Adipocyte (in vitro differentiated cells): ENCODE data around the gene ZBP1.
A peak's percentile ranks its signal among the peaks of the same experiment; 100 is the strongest.

Experiments
- DNase-seq: peaks from one replicate; pipeline ENCODE4 v3.0.0-alpha.2; 2015; ENCODE audit warnings: low read depth
- H3K27me3 ChIP-seq: replicated peaks from 2 replicates; pipeline ENCODE4 v1.7.0; 2013; ENCODE audit warnings: mild to moderate bottlenecking, low read length, moderate library complexity; ENCODE audit not compliant: control insufficient read depth, insufficient read depth
- H3K36me3 ChIP-seq: 2 replicates; pipeline ENCODE4 v1.7.0; 2013; ENCODE audit warnings: low read length, mild to moderate bottlenecking, moderate library complexity; ENCODE audit not compliant: control insufficient read depth, insufficient read depth, severe bottlenecking
- H3K4me1 ChIP-seq: 2 replicates; pipeline ENCODE4 v1.7.0; 2013; ENCODE audit warnings: mild to moderate bottlenecking, low read length, moderate library complexity; ENCODE audit not compliant: control insufficient read depth, insufficient read depth
- H3K4me3 ChIP-seq: 2 replicates; pipeline ENCODE4 v1.7.0; 2013; ENCODE audit warnings: mild to moderate bottlenecking, low read length, moderate library complexity
- H3K9ac ChIP-seq: 2 replicates; pipeline ENCODE4 v1.7.0; 2013; ENCODE audit warnings: mild to moderate bottlenecking, low read length, moderate library complexity
- H3K9me3 ChIP-seq: 2 replicates; pipeline ENCODE4 v1.7.0; 2013; ENCODE audit warnings: mild to moderate bottlenecking, low read length, moderate library complexity; ENCODE audit not compliant: control insufficient read depth

ZBP1 gene

GRCh38 chr20:57584768-57585461 is 35.3 kb downstream of the ZBP1 start:
- Histone ChIP-seq H3K4me1 (peaks cover 48% of the 10 kb centered on the region), H3K36me3 (no peaks in the 10 kb centered on the region), H3K9ac (no peak overlapping the region), H3K27me3 (peaks cover 53% of the 10 kb centered on the region), H3K4me3 (no peak overlapping the region), H3K9me3 (peaks cover 22% of the 10 kb centered on the region)
- DNase-seq: no peak

GRCh38 chr20:57583289-57584257 is 36.7 kb downstream of the ZBP1 start:
- Histone ChIP-seq H3K9ac (peak overlapping the region; percentile 72), H3K27me3 (peaks cover 58% of the 10 kb centered on the region), H3K9me3 (peaks cover 22% of the 10 kb centered on the region), H3K36me3 (no peaks in the 10 kb centered on the region), H3K4me1 (peaks cover 53% of the 10 kb centered on the region), H3K4me3 (no peak overlapping the region)
- no peak for DNase-seq

- H3K27me3 ChIP-seq: peaks cover 60% of the 10 kb centered on the region
- peak; percentile 62 for DNase-seq
- H3K4me1 ChIP-seq: peaks cover 53% of the 10 kb centered on the region
These were observed 37.6 kb downstream of the ZBP1 start for GRCh38 chr20:57582432-57583288.

GRCh38 chr20:57582029-57582378 is 38.2 kb downstream of the ZBP1 start:
- H3K36me3 ChIP-seq: no peaks in the 10 kb centered on the region
- H3K4me1 ChIP-seq: peaks cover 53% of the 10 kb centered on the region
- H3K9me3 ChIP-seq: peaks cover 9% of the 10 kb centered on the region
- no peak for DNase-seq
- H3K9ac ChIP-seq: peak overlapping the region; percentile 72
- H3K4me3 ChIP-seq: no peak overlapping the region
- H3K27me3 ChIP-seq: peaks cover 58% of the 10 kb centered on the region

More at GRCh38 chr20:57582432-57583288, 37.6 kb downstream of the ZBP1 start:
- Histone ChIP-seq H3K4me3 (no peak overlapping the region), H3K9me3 (peaks cover 16% of the 10 kb centered on the region), H3K9ac (peak overlapping the region; percentile 72), H3K36me3 (no peaks in the 10 kb centered on the region)

GRCh38 chr20:57581202-57582028 is 38.8 kb downstream of the ZBP1 start:
- peaks cover 58% of the 10 kb centered on the region for H3K27me3 ChIP-seq
- peaks cover 51% of the 10 kb centered on the region for H3K4me1 ChIP-seq
- no peaks in the 10 kb centered on the region for H3K36me3 ChIP-seq
- peak overlapping the region; percentile 78 for H3K9ac ChIP-seq
- peaks cover 8% of the 10 kb centered on the region for H3K9me3 ChIP-seq
- DNase-seq: no peak
- H3K4me3 ChIP-seq: peak overlapping the region; percentile 63

- H3K4me3 ChIP-seq: peak overlapping the region; percentile 63
- H3K27me3 ChIP-seq: peaks cover 63% of the 10 kb centered on the region
- H3K9ac ChIP-seq: peak overlapping the region; percentile 78
- H3K4me1 ChIP-seq: peaks cover 46% of the 10 kb centered on the region
- H3K9me3 ChIP-seq: peaks cover 13% of the 10 kb centered on the region
- H3K36me3 ChIP-seq: no peaks in the 10 kb centered on the region
- no peak for DNase-seq
These were observed 39.6 kb downstream of the ZBP1 start for GRCh38 chr20:57580478-57581201.

- Histone ChIP-seq H3K4me1 (peaks cover 39% of the 10 kb centered on the region), H3K4me3 (peak overlapping the region; percentile 63), H3K9ac (peak overlapping the region; percentile 78), H3K36me3 (no peaks in the 10 kb centered on the region), H3K27me3 (peaks cover 66% of the 10 kb centered on the region), H3K9me3 (peaks cover 14% of the 10 kb centered on the region)
- DNase-seq: no peak
These were observed 40.3 kb downstream of the ZBP1 start for GRCh38 chr20:57579898-57580447.

GRCh38 chr20:57579331-57579897 is 40.8 kb downstream of the ZBP1 start:
- peaks cover 38% of the 10 kb centered on the region for H3K4me1 ChIP-seq
- H3K9ac ChIP-seq: no peak overlapping the region
- H3K4me3 ChIP-seq: no peak overlapping the region
- H3K27me3 ChIP-seq: peaks cover 68% of the 10 kb centered on the region
- no peak for DNase-seq
- H3K36me3 ChIP-seq: no peaks in the 10 kb centered on the region
- peaks cover 14% of the 10 kb centered on the region for H3K9me3 ChIP-seq

- H3K9me3 ChIP-seq: peaks cover 9% of the 10 kb centered on the region
- no peaks in the 10 kb centered on the region for H3K36me3 ChIP-seq
- peaks cover 38% of the 10 kb centered on the region for H3K4me1 ChIP-seq
- H3K9ac ChIP-seq: no peak overlapping the region
- DNase-seq: no peak
- peaks cover 68% of the 10 kb centered on the region for H3K27me3 ChIP-seq
- H3K4me3 ChIP-seq: no peak overlapping the region
These were observed 41.6 kb downstream of the ZBP1 start for GRCh38 chr20:57578476-57579165.
